Vagina (tissue), 2 donors: ENCODE results near the gene BRPF3.

Source experiments
- CTCF ChIP-seq, 3 experiments: fragments of 450-650 bp in 2 of 3; fragments of 200-600 bp in 1 of 3; sonication (generic) in 1 of 3; IDR thresholded peaks; one replicate each; pipeline ENCODE4 v1.5.1; 2017 to 2019; ENCODE audit warnings: antibody characterized with exemption in 3 of 3, mild to moderate bottlenecking in 2 of 3, moderate library complexity in 2 of 3
- POLR2A ChIP-seq, 2 donors: fragments of 450-650 bp; IDR thresholded peaks; one replicate each; pipeline ENCODE4 v1.6.1; 2017; ENCODE audit warnings: antibody characterized with exemption in 2 of 2, mild to moderate bottlenecking in 2 of 2, moderate library complexity in 2 of 2
- POLR2AphosphoS5 ChIP-seq, 2 donors: sonication (generic); formaldehyde crosslinking; IDR thresholded peaks; one replicate each; pipeline ENCODE4 v1.9.0; 2017; ENCODE audit warnings: antibody characterized with exemption in 2 of 2, mild to moderate bottlenecking in 2 of 2, low read depth in 1 of 2; ENCODE audit not compliant: insufficient read depth in 1 of 2

GRCh38 chr6:36217188-36217587, 20.6 kb downstream of the BRPF3 start:
- TF ChIP-seq CTCF (IDR thresholded peaks at IDR 0.05) (no peak), POLR2AphosphoS5 (IDR thresholded peaks at IDR 0.05; ENCODE audit: insufficient read depth in 1 of 2, low read depth in 1 of 2) (no peak), POLR2A (IDR thresholded peaks at IDR 0.05) (no peak)
